NCI-H146 treated with DMSO at 0.1 percent for 48 hours (cell line): Measurements from ENCODE around the gene GPLD1.

Experiments used
- DNase-seq: peaks from one replicate; lab custom pipeline; 2025; ENCODE audit not compliant: unreplicated experiment; lab: John Stamatoyannopoulos, UW

GPLD1 gene

GRCh38 chr6:24458941-24459340 is 30.4 kb downstream of the GPLD1 start:
- DNase-seq = no peak

GRCh38 chr6:24458134-24458533 is 31.2 kb downstream of the GPLD1 start:
- no peak for DNase-seq

- DNase-seq = no peak
Measured at GRCh38 chr6:24455061-24455460, 34.3 kb downstream of the GPLD1 start.

- no peak for DNase-seq
Measured at GRCh38 chr6:24454452-24454851, 34.9 kb downstream of the GPLD1 start.

- DNase-seq = no peak
Measured at GRCh38 chr6:24453921-24454320, 35.5 kb downstream of the GPLD1 start.

GRCh38 chr6:24451581-24452388 is 37.6 kb downstream of the GPLD1 start:
- DNase-seq = no peak

GRCh38 chr6:24448828-24449525 is 40.4 kb downstream of the GPLD1 start:
- DNase-seq = no peak

GRCh38 chr6:24448396-24448795 is 41.0 kb downstream of the GPLD1 start:
- DNase-seq = no peak

- DNase-seq = no peak
Measured at GRCh38 chr6:24446670-24447069, 42.7 kb downstream of the GPLD1 start.

- DNase-seq = no peak
Measured at GRCh38 chr6:24445704-24446103, 43.7 kb downstream of the GPLD1 start.

GRCh38 chr6:24444588-24444987 is 44.8 kb downstream of the GPLD1 start:
- no peak for DNase-seq

GRCh38 chr6:24441599-24441904 is 47.8 kb downstream of the GPLD1 start:
- DNase-seq = no peak

- DNase-seq = no peak
Measured at GRCh38 chr6:24440897-24441598, 48.3 kb downstream of the GPLD1 start.

GRCh38 chr6:24439858-24440539 is 49.4 kb downstream of the GPLD1 start:
- DNase-seq = no peak

- DNase-seq = no peak
Measured at GRCh38 chr6:24436979-24437378, 52.4 kb downstream of the GPLD1 start.

GRCh38 chr6:24432611-24433010 is 56.8 kb downstream of the GPLD1 start:
- no peak for DNase-seq

GRCh38 chr6:24431045-24431451 is 58.3 kb downstream of the GPLD1 start:
- peak; percentile 12 for DNase-seq

- DNase-seq = no peak
Measured at GRCh38 chr6:24430086-24430485, 59.3 kb downstream of the GPLD1 start.

- DNase-seq = no peak
Measured at GRCh38 chr6:24429146-24429545, 60.2 kb downstream of the GPLD1 start.

- DNase-seq = no peak
Measured at GRCh38 chr6:24428615-24429014, 60.8 kb downstream of the GPLD1 start.

- DNase-seq = no peak
Measured at GRCh38 chr6:24426729-24427446, 62.5 kb downstream of the GPLD1 start.
